D341Med (cell line): ENCODE measurements around the gene ANKRD10.
"Not testable (repeated sequence)": the region's sequence is repeated elsewhere in the genome, so short reads cannot be mapped to it uniquely, and the experiment has no call there.

Experiments used
- DNase-seq: peaks from one replicate; pipeline ENCODE4 v3.0.0; 2012; ENCODE audit warnings: low spot score

Gene ANKRD10

GRCh38 chr13:110866491-110867170 is 48.2 kb downstream of the ANKRD10 start:
- DNase-seq: no peak

GRCh38 chr13:110863685-110864084 is 51.2 kb downstream of the ANKRD10 start:
- no peak for DNase-seq

GRCh38 chr13:110860983-110861382 is 53.9 kb downstream of the ANKRD10 start:
- no peak for DNase-seq

GRCh38 chr13:110856942-110857835 is 57.7 kb downstream of the ANKRD10 start:
- DNase-seq: no peak

- DNase-seq: no peak
These were observed 59.5 kb downstream of the ANKRD10 start for GRCh38 chr13:110855363-110855762.

- DNase-seq: no peak
These were observed 60.0 kb downstream of the ANKRD10 start for GRCh38 chr13:110854866-110855265.

- DNase-seq: no peak
These were observed 61.6 kb downstream of the ANKRD10 start for GRCh38 chr13:110853235-110853721.

GRCh38 chr13:110850840-110851239 is 64.0 kb downstream of the ANKRD10 start:
- no peak for DNase-seq

GRCh38 chr13:110850006-110850405 is 64.9 kb downstream of the ANKRD10 start:
- no peak for DNase-seq

- DNase-seq: no peak
These were observed 69.3 kb downstream of the ANKRD10 start for GRCh38 chr13:110845520-110845919.

GRCh38 chr13:110841846-110842245 is 73.0 kb downstream of the ANKRD10 start:
- no peak for DNase-seq

GRCh38 chr13:110841406-110841805 is 73.5 kb downstream of the ANKRD10 start:
- no peak for DNase-seq

GRCh38 chr13:110838867-110839538 is 75.9 kb downstream of the ANKRD10 start:
- no peak for DNase-seq

- DNase-seq: no peak
These were observed 76.8 kb downstream of the ANKRD10 start for GRCh38 chr13:110838116-110838515.

- DNase-seq: not testable (repeated sequence)
These were observed 77.3 kb downstream of the ANKRD10 start for GRCh38 chr13:110837397-110838061.

- no peak for DNase-seq
These were observed 78.3 kb downstream of the ANKRD10 start for GRCh38 chr13:110836605-110836903.

GRCh38 chr13:110835721-110836604 is 78.9 kb downstream of the ANKRD10 start:
- no peak for DNase-seq

GRCh38 chr13:110834572-110834971 is 80.3 kb downstream of the ANKRD10 start:
- no peak for DNase-seq

- DNase-seq: no peak
These were observed 82.3 kb downstream of the ANKRD10 start for GRCh38 chr13:110832531-110832930.

GRCh38 chr13:110832205-110832479 is 82.7 kb downstream of the ANKRD10 start:
- no peak for DNase-seq

GRCh38 chr13:110831437-110832204 is 83.2 kb downstream of the ANKRD10 start:
- no peak for DNase-seq
